ENCODE results near the gene ANKRD13D.

Gene ANKRD13D

DNA sequence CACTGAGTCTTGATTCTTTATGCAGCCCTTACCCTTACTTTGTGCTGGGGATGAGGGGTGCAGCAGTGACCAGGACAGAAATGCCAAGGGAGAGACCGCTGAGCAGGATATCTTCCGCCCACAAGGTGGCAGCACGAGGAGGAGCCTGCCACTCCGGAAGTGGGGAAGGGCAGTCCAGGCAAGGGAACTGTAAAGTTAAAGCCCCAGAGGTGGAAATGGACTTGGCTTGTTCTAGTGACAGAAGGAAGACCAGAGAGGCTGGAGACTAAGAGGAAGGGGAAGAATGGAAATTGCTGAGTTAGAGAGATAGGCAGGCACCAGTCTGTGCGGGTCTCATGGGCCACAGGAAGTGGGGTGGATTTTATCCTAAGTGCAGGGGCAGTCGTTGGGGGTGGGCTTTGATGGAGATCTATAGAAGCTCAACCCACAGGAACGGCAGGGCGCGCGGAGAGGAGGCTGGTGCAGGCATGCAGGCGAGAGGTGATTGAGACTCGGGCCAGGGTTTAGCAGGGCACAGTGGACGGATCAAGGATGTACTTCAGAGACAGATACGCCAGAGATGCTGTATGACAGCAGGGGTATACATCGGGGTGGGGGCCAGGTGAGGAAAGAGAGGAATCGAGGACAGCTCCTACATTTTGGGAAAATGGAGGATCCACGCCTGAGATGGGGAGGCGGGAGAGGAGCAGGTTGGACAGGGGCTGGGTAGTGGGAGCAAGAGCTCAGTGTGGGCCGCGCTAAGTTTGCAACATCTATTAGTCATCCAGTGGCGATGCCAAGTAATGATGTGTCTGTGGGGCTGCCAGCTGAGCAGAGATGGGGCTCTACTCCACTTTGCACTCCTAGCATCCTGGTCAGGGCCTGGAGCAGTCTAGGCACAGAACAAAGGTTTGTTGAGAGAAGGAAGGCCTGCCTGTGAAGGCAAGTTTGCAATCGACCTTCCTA lies 26.1 kb upstream of the ANKRD13D start:
- DNase-seq: peak; percentile 71

DNA sequence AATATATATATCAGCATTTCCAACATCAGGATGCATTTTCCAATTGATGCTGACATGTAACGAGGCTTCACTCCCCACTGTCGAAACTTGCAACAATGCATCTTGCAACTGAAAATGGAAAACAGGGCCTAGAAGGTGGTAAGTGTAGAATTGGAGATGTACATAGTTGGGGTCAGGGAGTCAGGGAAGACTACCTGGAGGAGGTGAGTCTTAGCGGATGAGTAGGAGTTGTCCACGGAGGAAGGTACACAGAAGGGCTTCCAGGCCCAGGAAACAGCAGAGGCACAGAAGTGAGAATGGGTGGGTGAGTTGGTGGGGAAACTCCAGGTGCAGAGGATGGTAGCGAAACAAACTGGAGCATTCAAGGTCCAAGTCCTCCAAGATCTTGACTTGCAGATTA lies 24.8 kb upstream of the ANKRD13D start:
- DNase-seq: no peak

DNA sequence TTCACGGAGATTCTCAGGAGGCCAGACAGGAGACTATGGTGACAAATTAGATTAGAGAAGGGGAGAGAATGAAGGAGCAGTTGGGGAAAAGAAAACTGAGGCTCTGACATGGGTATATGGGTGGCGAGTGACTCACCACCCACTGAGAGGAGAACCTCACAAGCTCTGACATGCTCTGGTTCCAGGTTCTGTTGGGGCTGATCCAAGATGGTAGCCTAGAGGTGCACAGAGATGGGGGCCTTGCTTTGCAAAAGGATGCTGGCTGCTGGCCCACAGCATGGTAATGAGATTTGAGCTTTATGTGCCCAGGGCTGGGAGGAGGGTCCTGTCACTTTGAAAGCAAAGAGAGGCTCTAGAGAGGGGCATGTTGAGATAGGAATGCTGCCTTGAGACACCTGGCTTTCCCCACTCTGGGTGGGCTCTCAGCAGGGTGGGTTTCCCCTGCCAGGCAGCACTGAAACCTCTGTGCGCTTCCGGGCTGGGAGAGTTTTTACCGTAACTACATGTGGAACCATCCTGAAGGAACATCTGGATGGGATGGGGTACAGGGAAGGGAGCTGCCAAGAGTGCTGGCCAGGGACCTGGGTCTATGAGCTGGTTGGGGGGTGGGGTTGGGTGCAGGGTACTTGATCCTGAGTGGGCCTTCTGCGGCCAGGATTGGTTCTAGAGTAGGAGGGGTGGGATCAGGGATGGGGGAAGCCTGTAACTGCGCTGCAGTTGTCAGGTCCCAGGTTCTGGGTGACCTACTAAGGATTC lies 24.0 kb upstream of the ANKRD13D start:
- DNase-seq: no peak

DNA sequence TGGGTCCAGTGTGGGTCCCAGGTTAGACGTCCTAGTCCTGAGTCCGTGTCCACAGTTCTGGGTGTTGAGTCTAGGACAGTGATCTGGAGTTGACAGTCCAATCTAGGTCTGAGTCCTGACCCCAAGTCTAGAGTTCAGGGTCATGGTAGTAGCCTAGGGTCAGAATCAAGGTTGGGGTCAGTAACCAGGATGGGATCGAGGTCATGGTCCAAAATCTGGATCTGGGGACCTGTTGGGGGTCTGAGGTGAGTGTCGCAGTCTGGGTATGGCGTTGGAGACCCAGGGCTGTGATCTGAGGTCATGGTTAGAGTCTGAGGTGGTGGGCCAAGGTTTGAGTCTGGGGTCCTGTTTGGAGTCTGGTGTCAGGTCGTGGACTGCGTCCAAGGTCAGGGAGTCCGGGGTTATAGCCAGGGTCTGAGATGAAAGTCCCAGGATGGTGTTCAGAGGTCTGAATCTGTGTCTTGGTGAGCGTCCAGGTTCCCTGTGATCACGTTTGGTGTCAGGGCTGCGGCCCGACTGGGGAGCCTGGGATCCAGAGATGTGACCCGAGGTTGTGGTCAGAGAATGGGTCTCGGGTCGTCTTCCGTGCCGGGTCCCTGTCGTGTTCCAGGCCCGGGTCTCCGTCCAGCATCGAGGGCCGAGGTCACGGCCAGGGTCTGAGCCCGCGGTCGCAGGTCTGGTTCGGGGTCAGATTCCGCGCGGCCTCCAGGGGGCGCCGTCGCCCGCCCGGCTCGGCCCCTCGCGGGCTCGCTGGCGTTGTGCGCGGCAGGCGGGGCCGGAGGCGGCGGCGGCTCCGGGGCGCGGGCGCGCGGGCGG lies 23.3 kb upstream of the ANKRD13D start:
- DNase-seq: peak; percentile 41

DNA sequence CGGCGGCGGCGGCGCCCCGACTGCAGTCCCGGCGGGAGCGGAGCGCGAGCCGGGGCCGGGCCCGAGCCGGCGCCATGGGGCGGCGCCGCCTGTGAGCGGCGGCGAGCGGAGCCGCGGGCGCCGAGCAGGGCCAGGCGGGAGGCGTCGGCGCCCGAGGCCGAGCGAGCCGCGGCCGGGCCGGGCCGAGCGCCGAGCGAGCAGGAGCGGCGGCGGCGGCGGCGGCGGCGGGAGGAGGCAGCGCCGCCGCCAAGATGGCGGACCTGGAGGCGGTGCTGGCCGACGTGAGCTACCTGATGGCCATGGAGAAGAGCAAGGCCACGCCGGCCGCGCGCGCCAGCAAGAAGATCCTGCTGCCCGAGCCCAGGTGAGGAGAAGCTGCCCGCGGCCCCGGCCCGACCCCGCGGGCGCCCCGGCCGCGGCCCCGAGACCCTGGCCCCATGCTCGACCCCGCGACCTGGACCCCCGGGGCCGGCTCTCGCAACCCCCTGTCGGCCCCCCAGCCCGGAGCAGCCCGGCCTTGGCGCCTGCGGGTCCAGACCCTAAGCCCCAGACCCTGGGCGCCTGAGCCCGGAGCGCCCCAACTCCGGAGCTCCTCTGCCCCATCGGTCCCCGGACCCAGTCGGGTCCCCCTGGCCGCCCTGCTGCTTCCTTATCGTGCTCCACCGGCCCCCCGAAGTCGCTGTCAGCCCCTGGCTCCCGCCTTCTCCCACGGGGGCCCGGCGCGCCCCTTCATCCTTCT lies 22.5 kb upstream of the ANKRD13D start, which contains the start of gene GRK2:
GRK2 (plus strand) TSS at position 25 of the 739 bp plus-strand sequence; CDS start at position 252, 227 bp downstream.
- no peak for DNase-seq

DNA sequence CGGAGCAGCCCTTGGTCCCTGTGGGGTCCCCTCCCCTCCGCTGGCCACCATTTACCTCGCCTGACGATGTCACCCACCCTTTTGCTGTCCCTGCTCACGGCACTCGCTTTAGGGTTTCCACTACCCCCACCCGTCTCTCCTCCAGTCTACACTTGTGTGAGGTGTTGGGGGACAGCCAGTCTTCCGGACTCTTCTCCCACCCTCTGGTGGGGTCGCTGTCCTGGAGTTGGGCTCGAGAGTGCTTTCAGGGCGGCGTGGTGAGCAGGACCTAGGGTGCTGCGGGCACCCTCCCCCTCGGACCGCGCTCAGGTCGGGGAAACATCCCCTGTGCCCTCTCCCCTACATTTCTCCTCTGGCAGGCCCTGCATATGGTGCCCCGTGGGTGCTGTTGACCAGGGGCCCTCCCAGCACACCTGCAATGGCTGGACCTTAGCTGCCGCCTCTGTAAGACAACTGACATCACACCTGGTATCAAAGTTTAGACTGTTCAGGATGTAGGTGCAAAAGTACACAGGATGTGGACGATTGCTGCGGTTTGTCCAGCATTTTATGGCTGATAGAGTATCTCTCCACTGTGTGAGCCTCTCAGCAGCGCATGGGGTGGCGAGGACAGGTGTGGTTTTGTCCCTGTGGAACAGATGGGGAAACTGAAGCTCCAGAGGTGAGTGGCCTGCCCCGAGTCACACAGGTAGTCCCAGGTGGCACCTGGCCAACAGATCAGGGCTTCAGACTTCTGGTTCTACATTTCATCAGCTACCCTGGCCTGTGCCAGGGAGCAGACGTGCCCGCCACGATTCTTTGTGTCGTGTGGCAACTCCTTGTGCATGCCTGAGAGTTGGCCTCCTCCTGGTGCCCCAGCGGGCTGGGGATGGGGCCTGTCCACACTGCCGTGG lies 21.7 kb upstream of the ANKRD13D start:
- no peak for DNase-seq

DNA sequence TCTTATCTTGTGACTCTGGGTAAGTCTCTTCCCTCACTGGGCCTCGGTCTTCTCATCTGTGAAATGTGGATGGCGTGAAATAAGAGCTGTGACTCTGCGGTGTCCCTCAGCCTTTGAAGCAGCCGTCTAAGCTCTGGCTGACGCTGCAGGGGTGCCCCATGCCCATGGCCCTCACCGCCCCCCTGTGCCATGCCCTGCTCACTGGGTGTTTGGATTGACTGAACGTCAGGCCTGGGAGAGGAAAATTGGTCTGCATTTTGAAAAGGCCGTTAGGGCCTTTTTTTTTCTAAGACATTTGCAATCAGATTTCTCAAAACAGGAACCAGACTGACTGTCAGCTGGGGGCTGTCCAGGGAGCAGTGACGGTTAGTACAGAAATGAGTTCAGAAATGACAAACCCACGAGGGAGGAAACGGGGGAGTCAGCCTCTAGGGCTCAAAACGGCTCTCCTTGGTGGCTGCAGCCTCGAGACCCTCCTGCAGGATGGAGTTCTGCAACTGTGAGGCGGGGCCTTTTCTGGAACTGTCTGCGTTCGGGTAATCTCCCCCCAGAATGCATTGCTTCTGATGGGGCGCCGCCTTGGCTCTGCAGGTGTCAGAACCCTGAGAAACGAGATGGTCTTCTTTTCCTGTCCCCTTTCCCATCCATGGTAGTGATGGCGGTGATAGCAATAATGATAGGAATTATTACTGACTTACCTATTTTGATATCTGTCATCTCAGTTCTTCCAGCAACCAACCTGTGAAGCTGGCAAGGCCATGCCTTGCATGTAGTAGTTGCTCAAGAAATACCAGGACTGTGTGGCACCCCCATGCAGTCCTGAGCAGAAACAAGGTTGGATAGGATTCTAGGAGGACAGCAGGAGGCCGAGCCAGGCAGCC lies 20.8 kb upstream of the ANKRD13D start:
- DNase-seq: peak; percentile 93

DNA sequence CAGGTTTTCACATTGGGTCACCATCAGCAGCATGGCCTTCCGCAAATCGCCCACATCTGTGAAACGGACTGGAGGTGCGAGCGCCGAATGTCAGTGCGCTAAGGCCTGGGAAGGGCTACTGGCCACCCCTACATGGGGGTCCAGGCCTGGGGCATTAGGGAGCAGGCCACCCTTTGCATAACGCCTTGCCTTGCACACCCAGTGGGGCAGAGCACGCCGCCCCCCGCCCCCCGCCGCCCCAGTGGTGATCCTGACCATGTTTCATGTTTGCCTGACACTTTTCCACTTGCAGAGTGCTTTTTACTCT lies 20.2 kb upstream of the ANKRD13D start:
- no peak for DNase-seq

DNA sequence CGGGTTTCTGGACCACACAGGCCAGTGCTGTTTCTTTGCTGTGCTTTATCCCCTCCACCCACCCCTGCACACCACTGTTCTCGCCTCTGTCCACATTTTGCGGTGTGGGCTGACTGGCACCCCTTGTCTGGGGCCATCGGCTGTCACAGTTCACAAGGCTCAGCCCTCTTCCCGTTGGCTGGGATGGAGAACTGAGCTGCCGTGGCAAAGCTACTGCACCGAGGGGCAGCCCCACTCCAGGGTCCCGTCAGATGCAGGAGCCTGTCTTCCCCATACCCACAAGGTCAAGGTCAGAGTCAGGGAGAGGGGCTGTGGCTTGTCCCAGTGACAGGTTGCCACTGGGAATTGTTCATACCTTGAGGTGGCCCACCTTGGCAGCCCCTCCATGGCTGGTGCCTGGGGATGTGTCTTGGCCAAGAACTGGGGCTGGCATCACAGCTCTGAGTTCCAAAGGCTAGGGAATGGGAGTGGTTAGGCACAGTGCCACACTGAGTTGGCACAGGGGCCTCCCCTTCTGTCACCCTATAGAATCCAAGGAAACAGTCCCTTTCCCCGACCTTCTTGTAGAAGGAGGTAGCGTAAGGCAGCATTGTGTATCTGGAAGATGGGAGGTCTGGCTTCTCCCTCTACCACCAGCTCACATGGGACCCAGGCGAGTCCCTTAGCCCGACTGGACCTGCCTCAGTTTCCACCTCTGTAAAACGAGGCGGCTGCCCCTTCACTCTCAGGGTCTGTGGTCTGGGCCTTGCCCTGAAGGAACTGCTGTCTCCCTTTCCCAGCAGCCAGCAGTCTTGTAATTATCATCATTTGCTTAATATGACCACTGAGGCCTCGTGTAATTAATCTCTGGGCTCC lies 19.5 kb upstream of the ANKRD13D start:
- DNase-seq: peak; percentile 45

DNA sequence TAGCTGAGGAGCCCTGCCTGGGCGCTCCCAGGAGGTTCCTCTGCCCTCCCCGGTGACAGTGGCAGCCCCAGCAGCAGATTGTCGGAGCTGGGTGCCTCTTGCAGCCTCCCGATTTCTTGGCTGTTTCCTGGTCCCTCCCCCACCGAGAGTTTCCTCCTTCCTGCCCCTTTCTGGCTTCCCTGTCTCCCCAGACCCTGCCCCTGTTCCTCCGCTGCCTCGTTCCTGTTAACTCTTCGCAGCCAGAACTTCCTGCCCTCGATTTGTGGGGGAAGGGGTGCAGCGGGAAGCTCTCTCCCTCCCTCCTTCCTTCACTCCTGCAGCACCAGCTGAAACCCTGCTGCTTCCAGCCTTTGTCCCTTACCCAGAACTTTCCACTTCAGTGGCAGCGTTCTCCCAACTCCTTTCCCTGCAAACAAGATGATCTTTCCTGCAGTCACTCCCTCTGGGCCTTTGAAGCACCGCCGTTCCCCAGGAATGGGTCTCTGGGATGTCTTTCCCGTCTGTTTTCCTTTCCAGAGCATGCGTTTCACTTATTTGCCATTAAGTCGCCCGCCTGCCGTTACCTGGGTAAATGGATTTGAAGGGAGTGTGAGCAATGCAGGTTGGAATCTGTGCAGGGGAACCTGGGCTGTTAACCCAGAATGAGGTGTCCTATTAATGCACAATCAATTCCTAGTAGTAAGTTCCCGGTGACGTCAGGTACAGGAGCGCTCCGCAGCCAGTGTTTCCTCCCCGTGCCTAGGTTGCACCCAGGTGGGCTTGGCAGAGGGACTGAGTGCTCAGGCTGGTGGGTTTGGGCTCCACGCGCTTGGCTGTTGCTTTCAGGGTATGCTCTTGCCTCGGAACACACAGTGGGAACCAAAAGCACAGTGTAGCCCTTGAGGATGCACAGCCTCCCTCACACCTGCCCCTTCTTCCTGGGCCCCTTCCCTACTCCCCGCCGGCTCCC lies 18.6 kb upstream of the ANKRD13D start:
- peak; percentile 82 for DNase-seq

DNA sequence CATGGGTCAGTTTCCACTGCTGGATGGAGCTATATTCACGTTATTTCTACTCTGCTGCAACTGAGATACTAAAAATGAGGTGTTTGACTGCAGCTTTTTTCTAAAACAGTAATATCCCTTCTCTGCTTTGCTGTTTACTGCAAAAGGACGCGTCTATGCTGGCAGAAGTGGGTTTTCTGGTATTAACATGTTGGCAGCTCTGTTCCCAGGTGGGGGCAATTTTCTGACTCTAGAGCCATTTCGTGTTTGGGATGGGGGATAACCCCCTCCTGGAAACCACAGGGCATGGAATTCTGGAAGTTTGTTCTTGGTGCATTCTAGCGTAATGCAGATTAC lies 17.9 kb upstream of the ANKRD13D start:
- no peak for DNase-seq

DNA sequence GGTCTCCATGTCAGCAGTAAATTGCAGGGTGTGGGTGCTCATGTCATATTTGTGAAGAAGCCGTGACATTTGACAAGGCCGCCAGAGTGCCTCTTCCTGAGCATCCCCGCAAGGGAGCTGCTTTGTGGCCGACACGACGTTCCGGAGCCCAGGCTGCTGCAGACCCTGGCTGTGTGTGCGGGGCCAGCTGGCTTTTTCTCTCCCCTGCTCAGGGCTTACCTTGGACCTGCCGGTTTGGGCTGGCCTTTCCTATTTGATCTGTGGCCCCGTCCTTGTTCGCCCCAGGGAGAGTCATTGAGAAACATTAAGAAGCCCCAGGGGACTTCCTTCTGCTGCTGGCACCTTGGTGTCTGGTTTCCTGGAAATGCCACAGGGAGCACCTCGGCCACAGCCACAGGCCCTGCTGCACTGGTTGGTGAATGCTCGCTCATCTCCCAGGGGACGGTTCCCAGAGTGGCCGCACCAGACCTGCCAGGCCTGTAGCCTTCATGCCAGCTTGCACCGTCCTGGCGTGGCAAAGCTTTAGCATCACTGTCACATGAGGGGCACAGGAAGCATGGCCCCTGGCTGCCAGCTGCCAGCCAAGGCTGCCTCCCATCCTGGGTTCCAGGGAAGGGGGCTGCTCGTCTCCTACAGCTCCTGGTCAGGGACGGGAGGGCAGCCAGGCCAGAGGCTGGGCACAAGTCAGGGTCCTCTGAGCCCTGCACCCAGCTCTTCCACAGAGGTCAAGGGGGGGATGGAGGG lies 17.4 kb upstream of the ANKRD13D start:
- DNase-seq: peak; percentile 79

DNA sequence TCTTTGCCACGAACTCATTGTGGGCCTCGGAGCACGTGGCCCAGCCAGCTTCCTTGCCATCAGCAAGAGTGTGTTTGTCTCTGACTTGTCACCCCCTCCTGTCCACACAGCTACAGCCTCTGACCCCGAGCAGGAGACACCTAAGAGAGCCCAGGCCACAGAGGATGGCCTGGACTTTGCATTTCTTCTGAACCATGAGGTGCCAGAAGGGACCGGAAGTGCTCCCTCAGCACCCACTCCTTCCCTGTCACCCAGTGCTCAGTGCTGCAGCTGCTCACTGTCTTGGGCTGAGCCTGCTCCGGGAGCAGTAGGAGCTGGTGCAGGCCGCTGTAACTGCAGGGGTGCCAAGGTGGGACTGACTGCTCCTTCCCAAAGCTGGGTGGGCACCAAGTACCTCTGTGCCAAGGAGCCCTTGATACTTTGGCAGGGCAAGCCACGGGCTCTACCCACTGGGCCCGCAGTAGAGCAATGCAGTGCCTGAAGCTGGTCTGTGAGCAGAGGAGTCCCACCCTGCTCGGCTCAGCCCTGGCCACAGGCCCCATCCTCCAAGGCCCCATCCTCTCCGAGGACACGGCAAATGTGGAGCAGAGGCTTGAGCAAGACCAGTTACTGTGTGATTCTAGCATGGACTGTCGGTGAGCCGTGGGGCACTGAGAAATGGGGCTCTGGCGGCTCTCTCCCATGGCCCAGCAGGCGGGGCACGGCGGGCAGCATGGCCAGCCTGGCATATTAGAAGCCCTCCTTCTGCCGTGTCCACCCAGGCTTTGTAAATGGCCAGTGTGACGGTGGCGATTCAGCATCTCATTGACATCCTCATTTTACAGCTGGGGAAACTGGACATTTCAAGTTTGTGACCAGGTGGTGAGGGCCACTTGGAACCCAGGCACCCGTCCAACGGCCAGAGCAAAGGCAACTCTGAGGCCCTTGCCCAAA lies 16.5 kb upstream of the ANKRD13D start:
- no peak for DNase-seq

DNA sequence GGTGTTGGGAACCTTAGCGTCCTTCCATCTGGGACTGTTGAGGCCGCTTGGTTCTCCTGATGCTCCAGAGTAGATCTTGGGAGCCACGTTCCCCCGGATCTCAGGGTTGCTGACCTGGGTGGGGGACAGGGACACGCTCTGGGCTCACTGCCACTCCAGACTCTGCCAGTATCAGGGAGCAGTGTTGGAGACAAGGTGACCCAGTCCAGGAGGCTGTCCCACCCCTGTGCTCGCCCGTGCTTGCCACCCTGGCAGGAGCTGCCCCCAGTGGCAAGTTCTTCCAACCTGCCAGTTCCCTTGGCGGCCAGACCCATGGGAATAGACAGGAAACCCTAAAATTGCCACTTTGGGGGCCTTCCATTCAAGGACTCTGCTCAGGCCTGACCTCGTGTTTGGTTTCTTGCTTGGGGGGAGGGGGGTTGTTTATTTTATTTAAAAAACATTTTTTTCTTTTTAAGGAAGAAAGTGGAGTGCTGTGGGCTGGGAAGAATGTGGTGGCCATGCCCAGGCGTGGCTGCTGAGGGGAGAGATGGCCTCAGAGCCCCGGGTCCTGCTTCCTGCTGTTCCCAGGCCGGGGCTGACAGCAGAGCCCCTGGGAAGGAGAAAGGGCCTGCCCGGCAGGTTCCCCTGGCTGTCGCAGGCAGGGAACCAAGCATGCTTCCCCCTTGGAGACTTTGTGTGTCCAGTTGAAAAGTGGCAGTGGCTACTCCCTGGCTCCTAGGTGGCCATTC lies 15.7 kb upstream of the ANKRD13D start:
- DNase-seq: no peak

DNA sequence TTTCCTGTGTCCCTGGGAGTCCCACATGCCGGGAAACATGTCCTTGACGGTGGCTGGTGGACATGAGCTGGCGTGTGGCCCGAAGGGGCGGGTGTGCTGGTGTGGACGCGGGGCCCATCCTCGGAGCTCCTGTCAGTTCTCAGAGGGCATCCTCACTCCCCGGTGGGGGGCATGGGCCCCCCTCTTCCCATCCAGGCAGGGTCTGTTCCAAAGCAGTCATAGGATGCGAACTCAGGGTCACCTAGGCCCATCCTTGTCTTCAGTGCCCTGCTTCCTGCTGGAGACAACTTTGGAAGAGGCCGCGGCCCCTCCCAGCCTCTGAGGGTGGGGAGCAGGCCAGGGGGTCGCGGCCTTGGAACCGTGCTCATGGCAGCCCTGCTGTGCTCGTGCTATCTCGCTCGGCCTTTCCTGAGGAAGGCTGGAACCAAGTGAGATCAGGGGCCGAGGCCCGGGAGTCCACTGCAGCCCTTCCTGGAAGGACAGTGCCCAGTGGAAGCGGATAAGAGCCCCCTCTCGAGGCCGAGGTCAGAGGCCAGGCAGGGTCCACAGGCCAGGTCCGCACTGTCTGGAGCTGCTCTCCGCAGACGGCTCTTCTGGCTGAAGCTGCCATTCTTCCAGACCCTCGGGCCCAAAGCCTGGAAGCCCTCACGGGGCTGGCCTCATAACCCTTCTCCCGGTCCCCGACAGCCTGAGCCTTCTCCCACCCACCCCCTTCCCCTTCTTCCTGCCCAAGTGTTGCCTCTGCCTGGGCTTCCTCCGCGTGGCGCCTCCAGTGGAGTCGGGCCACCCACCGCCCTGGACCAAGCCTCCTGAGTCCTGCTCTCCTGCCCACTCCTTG lies 14.1 kb upstream of the ANKRD13D start:
- no peak for DNase-seq
